GM18511 (cell line): ENCODE data around the gene GRIK1.

Source experiments
- ATAC-seq: cut with Tn5 transposase; IDR thresholded peaks from one replicate; pipeline ENCODE4 v1.9.1; 2021; ENCODE audit warnings: mild to moderate bottlenecking, moderate library complexity; ENCODE audit not compliant: unreplicated experiment

Gene GRIK1

GRCh38 chr21:29788752-29789151 lies 151.0 kb downstream of the GRIK1 start:
- ATAC-seq = no peak

- no peak for ATAC-seq
These were observed 152.4 kb downstream of the GRIK1 start for GRCh38 chr21:29787361-29787909.

- no peak for ATAC-seq
These were observed 153.1 kb downstream of the GRIK1 start for GRCh38 chr21:29786496-29787360.

- ATAC-seq = no peak
These were observed 162.6 kb downstream of the GRIK1 start for GRCh38 chr21:29777160-29777559.

- no peak for ATAC-seq
These were observed 164.3 kb downstream of the GRIK1 start for GRCh38 chr21:29775462-29775861.

- no peak for ATAC-seq
These were observed 168.2 kb downstream of the GRIK1 start for GRCh38 chr21:29771491-29772066.

GRCh38 chr21:29763674-29764073 lies 176.1 kb downstream of the GRIK1 start:
- no peak for ATAC-seq

- no peak for ATAC-seq
These were observed 177.2 kb downstream of the GRIK1 start for GRCh38 chr21:29762570-29763082.

- ATAC-seq = no peak
These were observed 186.6 kb downstream of the GRIK1 start for GRCh38 chr21:29753216-29753615.

- ATAC-seq = no peak
These were observed 188.2 kb downstream of the GRIK1 start for GRCh38 chr21:29751473-29752185.

GRCh38 chr21:29749957-29750356 lies 189.8 kb downstream of the GRIK1 start:
- ATAC-seq = no peak

GRCh38 chr21:29749223-29749622 lies 190.6 kb downstream of the GRIK1 start:
- ATAC-seq = no peak

GRCh38 chr21:29748391-29749167 lies 191.2 kb downstream of the GRIK1 start:
- ATAC-seq = no peak

- no peak for ATAC-seq
These were observed 198.0 kb downstream of the GRIK1 start for GRCh38 chr21:29741761-29742160.

GRCh38 chr21:29739176-29739575 lies 200.6 kb downstream of the GRIK1 start:
- no peak for ATAC-seq

GRCh38 chr21:29738730-29739129 lies 201.1 kb downstream of the GRIK1 start:
- no peak for ATAC-seq

GRCh38 chr21:29737186-29737585 lies 202.6 kb downstream of the GRIK1 start:
- no peak for ATAC-seq

- no peak for ATAC-seq
These were observed 209.5 kb downstream of the GRIK1 start for GRCh38 chr21:29730281-29730680.

- ATAC-seq = no peak
These were observed 213.8 kb downstream of the GRIK1 start for GRCh38 chr21:29726044-29726443.

GRCh38 chr21:29725025-29725736 lies 214.6 kb downstream of the GRIK1 start:
- no peak for ATAC-seq
